ENCODE results near the gene PRELID1. TPM values are rescaled to one million over a fixed set of nuclear protein-coding genes. Genes with fewer than 3 reads are reported as not detected.
"Not testable (repeated sequence)": the region's sequence is repeated elsewhere in the genome, so short reads cannot be mapped to it uniquely, and the experiment has no call there.

PRELID1 gene
- total and polyA plus RNA-seq, 7 donors = 59.3 to 330 (median 64.9) TPM

- Histone ChIP-seq H3K9me3 (no peaks in the 10 kb centered on the region), H3K4me3 (no peak overlapping the region), H3K4me1 (no peaks in the 10 kb centered on the region), H3K27me3 (no peaks in the 10 kb centered on the region), H3K27ac (no peak overlapping the region), H3K36me3 (peaks cover 34 to 79% (median 61%) of the 10 kb centered on the region in 4 donors)
- TF ChIP-seq EP300 (IDR thresholded peaks at IDR 0.05) (no peak), POLR2A (IDR thresholded peaks at IDR 0.05) (no peak), POLR2AphosphoS5 (IDR thresholded peaks at IDR 0.05) (no peak)
- TF ChIP-seq, protein P1, sequence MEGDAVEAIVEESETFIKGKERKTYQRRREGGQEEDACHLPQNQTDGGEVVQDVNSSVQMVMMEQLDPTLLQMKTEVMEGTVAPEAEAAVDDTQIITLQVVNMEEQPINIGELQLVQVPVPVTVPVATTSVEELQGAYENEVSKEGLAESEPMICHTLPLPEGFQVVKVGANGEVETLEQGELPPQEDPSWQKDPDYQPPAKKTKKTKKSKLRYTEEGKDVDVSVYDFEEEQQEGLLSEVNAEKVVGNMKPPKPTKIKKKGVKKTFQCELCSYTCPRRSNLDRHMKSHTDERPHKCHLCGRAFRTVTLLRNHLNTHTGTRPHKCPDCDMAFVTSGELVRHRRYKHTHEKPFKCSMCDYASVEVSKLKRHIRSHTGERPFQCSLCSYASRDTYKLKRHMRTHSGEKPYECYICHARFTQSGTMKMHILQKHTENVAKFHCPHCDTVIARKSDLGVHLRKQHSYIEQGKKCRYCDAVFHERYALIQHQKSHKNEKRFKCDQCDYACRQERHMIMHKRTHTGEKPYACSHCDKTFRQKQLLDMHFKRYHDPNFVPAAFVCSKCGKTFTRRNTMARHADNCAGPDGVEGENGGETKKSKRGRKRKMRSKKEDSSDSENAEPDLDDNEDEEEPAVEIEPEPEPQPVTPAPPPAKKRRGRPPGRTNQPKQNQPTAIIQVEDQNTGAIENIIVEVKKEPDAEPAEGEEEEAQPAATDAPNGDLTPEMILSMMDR (IDR thresholded peaks at IDR 0.05) = no peak
- intact Hi-C loops (cut with DNase I) = no loop called here
- no peak for DNase-seq
- WGBS, 2 donors = 95 to 96% methylated on average over 36 of the region's 36 CpGs
Observed at GRCh38 chr5:177336603-177337494, 33.2 kb downstream of the PRELID1 start.

- intact Hi-C loops (cut with DNase I) = no loop called here
- no peak for DNase-seq
- Histone ChIP-seq H3K27me3 (no peaks in the 10 kb centered on the region), H3K36me3 (peaks cover 28 to 71% (median 52%) of the 10 kb centered on the region in 4 donors), H3K4me1 (no peaks in the 10 kb centered on the region), H3K9me3 (no peaks in the 10 kb centered on the region), H3K27ac (no peak overlapping the region), H3K4me3 (no peak overlapping the region)
- no peak for TF ChIP-seq POLR2AphosphoS5 (IDR thresholded peaks at IDR 0.05)
- no peak for TF ChIP-seq EP300 (IDR thresholded peaks at IDR 0.05)
- TF ChIP-seq POLR2A (IDR thresholded peaks at IDR 0.05) = no peak
- TF ChIP-seq, protein P1 (IDR thresholded peaks at IDR 0.05) = no peak
- WGBS, 2 donors = 85 to 88% methylated on average over 22 of the region's 22 CpGs
Observed at GRCh38 chr5:177338251-177339106, 34.9 kb downstream of the PRELID1 start.

DNA sequence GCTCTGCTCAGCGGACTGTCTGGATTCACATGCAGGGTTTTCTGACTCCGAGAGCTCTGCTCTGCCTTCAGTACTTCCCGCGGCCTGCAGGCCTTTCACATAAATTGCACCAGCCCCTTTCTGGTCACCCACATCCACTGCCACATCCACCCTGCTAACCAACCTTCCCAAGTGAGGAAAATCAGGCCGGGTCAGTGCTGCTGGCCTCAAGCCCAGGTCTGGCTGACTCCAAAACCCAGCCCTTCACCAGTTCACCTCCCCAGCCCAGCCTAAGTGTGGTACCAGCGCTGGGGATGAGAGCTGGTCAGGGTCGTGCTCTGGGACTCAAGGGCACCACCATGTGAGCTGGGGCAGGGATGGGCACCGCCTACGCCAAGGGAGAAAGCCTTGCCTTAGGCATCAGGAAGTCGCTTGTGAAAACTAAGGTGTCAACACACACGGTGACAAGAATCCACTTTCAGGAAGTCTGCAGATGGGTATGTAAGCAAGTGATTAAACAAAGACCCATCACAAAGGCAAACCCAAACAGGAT, 35.6 kb downstream of the PRELID1 start:
- H3K4me3 ChIP-seq = no peak overlapping the region
- intact Hi-C loops (cut with DNase I) = no loop called here
- H3K36me3 ChIP-seq = peaks cover 22 to 68% (median 45%) of the 10 kb centered on the region in 4 donors
- H3K9me3 ChIP-seq = no peaks in the 10 kb centered on the region
- no peaks in the 10 kb centered on the region for H3K27me3 ChIP-seq
- H3K4me1 ChIP-seq = no peaks in the 10 kb centered on the region
- no peak for DNase-seq
- TF ChIP-seq, protein P1 (IDR thresholded peaks at IDR 0.05) = no peak
- TF ChIP-seq POLR2A (IDR thresholded peaks at IDR 0.05) (no peak), POLR2AphosphoS5 (IDR thresholded peaks at IDR 0.05) (no peak), EP300 (IDR thresholded peaks at IDR 0.05) (no peak)
- WGBS, 2 donors = 77 to 81% methylated on average over 11 of the region's 11 CpGs
- no peak overlapping the region for H3K27ac ChIP-seq

GRCh38 chr5:177343000-177343399, 39.4 kb downstream of the PRELID1 start:
- H3K27me3 ChIP-seq; H3K9me3 ChIP-seq; intact Hi-C loops (cut with DNase I); H3K27ac ChIP-seq; DNase-seq; H3K4me3 ChIP-seq: not testable (repeated sequence)
- WGBS, 2 donors = 95% methylated on average over 14 of the region's 14 CpGs
- H3K4me1 ChIP-seq = peaks cover 0 to 15% (median 8%) of the 10 kb centered on the region in 4 donors
- peaks cover 0 to 42% (median 8%) of the 10 kb centered on the region in 4 donors for H3K36me3 ChIP-seq

- Histone ChIP-seq H3K27me3 (no peaks in the 10 kb centered on the region), H3K9me3 (no peaks in the 10 kb centered on the region), H3K27ac (no peak overlapping the region), H3K36me3 (peaks cover 0 to 38% (median 2%) of the 10 kb centered on the region in 4 donors), H3K4me1 (peaks cover 0 to 21% (median 11%) of the 10 kb centered on the region in 4 donors), H3K4me3 (no peak overlapping the region)
- TF ChIP-seq, protein P1 (IDR thresholded peaks at IDR 0.05) = no peak
- TF ChIP-seq POLR2A (IDR thresholded peaks at IDR 0.05) = no peak
- TF ChIP-seq POLR2AphosphoS5 (IDR thresholded peaks at IDR 0.05) = no peak
- no peak for TF ChIP-seq EP300 (IDR thresholded peaks at IDR 0.05)
- intact Hi-C loops (cut with DNase I) = no loop called here
- 95 to 96% methylated on average over 6 of the region's 6 CpGs for WGBS, 2 donors
- DNase-seq = no peak
Observed at GRCh38 chr5:177343777-177344176, 40.2 kb downstream of the PRELID1 start.

Data from sigmoid colon (tissue), 7 donors.